H54 (cell line): ENCODE results near the gene CTIF.
A peak's percentile ranks its signal among the peaks of the same experiment; 100 is the strongest.

ENCODE experiments used
- DNase-seq: peaks from one replicate; pipeline ENCODE4 v3.0.0; 2011; ENCODE audit warnings: low spot score, mixed read lengths; ENCODE audit not compliant: insufficient read length
- FAIRE-seq: peaks from 3 replicates; lab custom pipeline; 2011; peaks lifted over from hg19 to GRCh38; lab: Jason Lieb, UNC
- POLR2A ChIP-seq: IDR thresholded peaks from 2 replicates; pipeline ENCODE4 v1.6.1; 2011; ENCODE audit warnings: low read depth, mild to moderate bottlenecking, low read length

CTIF gene

GRCh38 chr18:48602759-48603390 is 64.0 kb downstream of the CTIF start:
- no peak for TF ChIP-seq POLR2A
- no peak for FAIRE-seq
- no peak for DNase-seq

- no peak for TF ChIP-seq POLR2A
- FAIRE-seq, result no peak
- DNase-seq, result no peak
Observed at GRCh38 chr18:48605408-48605845, 66.6 kb downstream of the CTIF start.

- TF ChIP-seq POLR2A, result no peak
- FAIRE-seq (peak; percentile 41), DNase-seq (peak; percentile 56)
Observed at GRCh38 chr18:48607056-48607984, 68.5 kb downstream of the CTIF start.

DNA sequence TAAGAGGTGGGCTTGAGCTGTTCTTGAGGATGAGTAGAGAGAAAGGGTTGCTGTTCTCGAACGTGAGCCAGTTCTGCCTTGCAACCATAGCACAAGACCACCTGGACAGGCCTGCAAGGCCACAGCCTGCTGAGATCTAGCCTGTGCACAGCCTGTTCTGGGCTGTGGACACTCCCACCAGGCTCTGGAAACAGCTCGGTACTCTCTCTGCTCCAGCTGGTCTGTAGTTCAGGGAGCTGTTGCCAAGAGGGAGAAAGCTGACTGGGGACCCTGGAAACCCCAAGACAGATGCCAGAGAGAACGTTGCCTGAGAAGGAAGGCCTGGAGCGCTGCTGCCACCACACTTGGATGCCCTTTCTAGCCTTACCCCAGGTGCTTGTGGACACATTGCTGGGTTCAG is 69.8 kb downstream of the CTIF start:
- FAIRE-seq, result no peak
- TF ChIP-seq POLR2A, result no peak
- no peak for DNase-seq

- no peak for DNase-seq
- no peak for TF ChIP-seq POLR2A
- FAIRE-seq, result no peak
Observed at GRCh38 chr18:48609114-48609513, 70.3 kb downstream of the CTIF start.

DNA sequence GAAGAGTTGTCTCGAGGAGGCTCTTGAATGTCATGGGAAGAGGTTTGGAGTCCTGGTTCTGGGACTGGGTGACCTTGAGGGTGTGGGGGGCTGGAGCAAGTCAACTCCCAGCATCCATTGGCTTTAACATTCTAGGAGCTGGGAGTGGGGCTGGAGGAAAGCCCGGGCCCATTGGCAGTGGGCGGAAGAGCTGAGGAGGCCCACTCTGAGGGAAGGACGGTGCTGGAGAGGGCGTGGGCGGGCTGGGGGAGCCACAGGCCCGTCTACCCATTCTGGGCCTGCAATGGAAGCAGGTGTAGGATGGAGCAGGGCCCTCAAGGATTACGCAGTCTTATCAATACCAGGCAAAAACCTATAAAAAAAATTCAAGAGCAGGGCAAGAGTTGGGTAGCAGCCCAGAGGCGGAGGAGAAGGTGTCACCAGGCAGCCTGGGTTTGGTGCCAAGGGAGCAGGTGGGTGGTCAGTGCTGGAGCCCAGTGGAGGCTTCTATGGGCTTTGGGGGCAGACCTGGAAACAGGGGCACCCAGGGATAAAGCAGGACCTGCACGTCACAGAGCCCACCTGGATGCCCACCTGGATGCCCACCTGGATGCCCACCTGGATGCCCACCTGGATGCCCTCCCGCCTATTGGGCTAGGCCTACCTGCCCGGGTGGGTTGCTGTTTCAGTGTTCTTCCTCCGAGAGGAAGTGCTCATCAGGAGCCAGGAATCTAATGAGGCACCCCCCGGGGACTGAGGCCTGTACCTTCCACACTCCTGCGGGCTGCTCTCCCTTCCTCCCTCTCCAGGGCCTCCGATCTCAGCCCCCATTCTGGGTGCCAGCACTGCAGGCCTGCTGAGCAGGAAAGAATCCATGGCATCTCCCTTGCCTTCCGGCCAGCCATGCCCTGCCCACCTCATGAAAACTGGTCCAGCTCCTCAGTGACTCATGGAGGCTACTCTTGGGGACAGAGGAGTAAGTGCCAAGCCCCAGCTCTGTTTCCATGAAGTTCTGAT is 71.3 kb downstream of the CTIF start:
- no peak for DNase-seq
- TF ChIP-seq POLR2A, result no peak
- FAIRE-seq, result no peak

DNA sequence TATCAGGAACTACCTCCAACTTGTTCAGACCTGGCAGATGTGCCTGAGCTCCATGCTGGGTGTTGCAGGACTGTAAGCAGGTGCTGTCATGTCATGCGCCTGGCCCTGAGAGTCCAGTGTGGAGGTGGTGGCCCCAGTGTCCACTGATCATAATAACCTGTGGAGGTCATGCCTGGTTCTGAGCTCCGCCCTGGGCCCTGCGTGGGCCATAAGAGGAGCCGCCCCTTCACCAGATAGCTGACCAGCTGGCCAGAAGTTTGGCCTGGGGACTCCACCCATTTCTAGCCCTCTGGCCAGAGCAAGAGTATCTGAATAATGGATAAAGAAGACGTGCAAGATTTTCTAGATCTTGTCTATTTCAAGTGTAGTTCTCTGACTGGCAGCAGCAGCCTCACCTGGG is 72.4 kb downstream of the CTIF start:
- no peak for TF ChIP-seq POLR2A
- no peak for DNase-seq
- no peak for FAIRE-seq

GRCh38 chr18:48611785-48612480 is 73.1 kb downstream of the CTIF start:
- no peak for DNase-seq
- no peak for TF ChIP-seq POLR2A
- no peak for FAIRE-seq

DNA sequence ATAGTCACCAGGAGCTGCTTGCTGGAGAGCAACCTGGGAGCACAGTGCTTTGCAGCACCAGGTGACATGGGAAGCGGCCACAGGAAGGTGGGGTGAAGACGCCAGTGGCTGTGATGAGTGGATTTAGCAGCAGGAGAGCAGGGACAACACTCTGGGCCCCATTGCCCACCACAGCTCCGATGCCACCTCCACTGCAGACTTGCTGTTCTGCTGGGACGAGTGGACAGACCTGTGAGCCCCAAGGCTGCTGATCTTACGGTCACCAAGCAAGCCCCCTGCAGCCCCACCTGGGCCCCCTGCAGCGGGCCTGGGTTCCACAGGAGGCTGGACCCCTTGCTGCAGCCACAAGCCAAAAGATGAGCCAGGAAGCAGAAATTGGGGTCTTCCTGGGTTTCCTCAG is 73.7 kb downstream of the CTIF start:
- no peak for TF ChIP-seq POLR2A
- FAIRE-seq (no peak), DNase-seq (no peak)

- DNase-seq (no peak), FAIRE-seq (no peak)
- TF ChIP-seq POLR2A, result no peak
Observed at GRCh38 chr18:48612917-48613316, 74.1 kb downstream of the CTIF start.

GRCh38 chr18:48613589-48614404 is 75.0 kb downstream of the CTIF start:
- DNase-seq, result no peak
- TF ChIP-seq POLR2A, result no peak
- no peak for FAIRE-seq
